ENCODE data around the gene COA5.

- TF ChIP-seq POLR2AphosphoS5 (IDR thresholded peaks at IDR 0.05; ENCODE audit: low read depth, low read length) (no peak), REST (IDR thresholded peaks at IDR 0.05; ENCODE audit: insufficient read depth in 1 of 2, low read depth in 2 of 2, low read length in 2 of 2) (no peak), FOXP2 (optimal IDR thresholded peaks at IDR 0.05; ENCODE audit: borderline replicate concordance, extremely low read depth, extremely low read length, insufficient read depth) (no peak)
Observed at GRCh38 chr2:98623657-98624056, 15.3 kb upstream of the COA5 start.

Data from PFSK-1 (cell line).